NCI-H526 (cell line): ENCODE measurements around the gene INPP5A.
A peak's percentile ranks its signal among the peaks of the same experiment; 100 is the strongest.
"Not testable (repeated sequence)": the region's sequence is repeated elsewhere in the genome, so short reads cannot be mapped to it uniquely, and the experiment has no call there.

Experiments used
- DNase-seq, 2 experiments: peaks; one replicate each; lab custom pipeline; 2025; lab: John Stamatoyannopoulos, UW

Gene INPP5A

GRCh38 chr10:132768346-132769248 is 231.0 kb downstream of the INPP5A start:
- DNase-seq: no peak

- DNase-seq: no peak
These were observed 232.8 kb downstream of the INPP5A start for GRCh38 chr10:132770061-132771021.

GRCh38 chr10:132772816-132773215 is 235.2 kb downstream of the INPP5A start:
- not testable (repeated sequence) for DNase-seq

GRCh38 chr10:132774181-132774901 is 236.8 kb downstream of the INPP5A start:
- no peak for DNase-seq

- DNase-seq: peak in 1 of 2 experiments; percentile 54
These were observed 237.6 kb downstream of the INPP5A start for GRCh38 chr10:132774902-132775863.

- no peak for DNase-seq
These were observed 238.6 kb downstream of the INPP5A start for GRCh38 chr10:132776186-132776585.

GRCh38 chr10:132776821-132777220 is 239.2 kb downstream of the INPP5A start:
- DNase-seq: no peak

GRCh38 chr10:132777441-132777840 is 239.9 kb downstream of the INPP5A start:
- no peak for DNase-seq

- no peak for DNase-seq
These were observed 242.1 kb downstream of the INPP5A start for GRCh38 chr10:132779549-132780294.

- no peak for DNase-seq
These were observed 242.8 kb downstream of the INPP5A start for GRCh38 chr10:132780356-132780755.

- no peak for DNase-seq
These were observed 244.0 kb downstream of the INPP5A start for GRCh38 chr10:132781556-132781955.

- no peak for DNase-seq
These were observed 245.8 kb downstream of the INPP5A start for GRCh38 chr10:132783165-132783939.

GRCh38 chr10:132783940-132784865 is 246.6 kb downstream of the INPP5A start:
- DNase-seq: no peak

GRCh38 chr10:132784866-132785722 is 247.5 kb downstream of the INPP5A start:
- no peak for DNase-seq

GRCh38 chr10:132785723-132786475 is 248.3 kb downstream of the INPP5A start, which contains the start of gene NKX6-2:
TSS of gene NKX6-2 (minus strand) at chr10:132786147. CDS start at chr10:132785948, 199 bp downstream.
- DNase-seq: peak in 1 of 2 experiments; percentile 31

- DNase-seq: no peak
These were observed 248.9 kb downstream of the INPP5A start for GRCh38 chr10:132786476-132786883.
